GM19193 (cell line): Measurements from ENCODE around the gene TIMM17B.
A peak's percentile ranks its signal among the peaks of the same experiment; 100 is the strongest.

ENCODE experiments used
- POLR2A ChIP-seq: IDR thresholded peaks from 4 replicates; pipeline ENCODE4 v1.6.1; 2011; ENCODE audit not compliant: insufficient read depth, insufficient read length; ENCODE audit errors: extremely low read depth

The TIMM17B gene

DNA sequence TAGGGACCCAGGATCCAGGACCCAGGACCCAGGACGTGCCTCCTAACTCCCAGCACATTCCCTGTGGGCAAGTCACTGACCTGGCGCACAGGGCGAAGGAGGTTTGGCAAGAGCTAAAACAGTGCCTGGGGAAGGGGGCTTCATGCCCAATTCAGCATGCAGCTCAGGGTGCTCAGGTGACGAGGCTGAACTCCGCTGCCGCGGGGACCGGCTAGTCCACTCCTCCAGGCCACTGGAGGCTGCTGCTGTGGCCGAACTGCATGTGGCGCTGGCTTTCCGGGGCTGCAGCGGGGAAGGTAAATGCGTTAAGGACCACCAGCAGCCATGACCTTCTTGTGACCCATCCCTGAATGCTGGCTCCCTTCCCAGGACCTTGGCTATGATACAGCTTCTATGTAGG, 26.2 kb upstream of the TIMM17B start:
- TF ChIP-seq POLR2A: no peak

DNA sequence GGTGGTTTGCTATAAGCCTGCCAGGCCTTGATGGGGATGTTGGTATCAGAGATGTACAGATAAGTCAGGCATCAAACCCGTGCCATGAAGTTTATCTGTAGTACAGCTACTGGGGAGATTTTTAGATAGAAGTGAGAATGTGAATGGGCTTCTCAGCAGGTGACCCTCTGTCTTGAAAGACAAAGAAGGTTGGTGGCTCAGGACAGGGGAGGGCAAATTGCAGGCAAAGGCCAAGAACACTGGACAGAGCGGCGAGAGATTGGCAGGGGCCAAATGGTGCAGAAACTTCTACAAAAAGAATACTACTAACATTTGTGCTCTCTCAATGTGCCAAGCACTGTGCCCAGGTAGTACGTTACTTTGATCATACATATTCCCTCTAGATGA, 23.1 kb upstream of the TIMM17B start:
- TF ChIP-seq POLR2A: no peak

- no peak for TF ChIP-seq POLR2A
Observed at GRCh38 chrX:48919947-48920717, 22.6 kb upstream of the TIMM17B start.

- no peak for TF ChIP-seq POLR2A
Observed at GRCh38 chrX:48919360-48919841, 21.8 kb upstream of the TIMM17B start.

DNA sequence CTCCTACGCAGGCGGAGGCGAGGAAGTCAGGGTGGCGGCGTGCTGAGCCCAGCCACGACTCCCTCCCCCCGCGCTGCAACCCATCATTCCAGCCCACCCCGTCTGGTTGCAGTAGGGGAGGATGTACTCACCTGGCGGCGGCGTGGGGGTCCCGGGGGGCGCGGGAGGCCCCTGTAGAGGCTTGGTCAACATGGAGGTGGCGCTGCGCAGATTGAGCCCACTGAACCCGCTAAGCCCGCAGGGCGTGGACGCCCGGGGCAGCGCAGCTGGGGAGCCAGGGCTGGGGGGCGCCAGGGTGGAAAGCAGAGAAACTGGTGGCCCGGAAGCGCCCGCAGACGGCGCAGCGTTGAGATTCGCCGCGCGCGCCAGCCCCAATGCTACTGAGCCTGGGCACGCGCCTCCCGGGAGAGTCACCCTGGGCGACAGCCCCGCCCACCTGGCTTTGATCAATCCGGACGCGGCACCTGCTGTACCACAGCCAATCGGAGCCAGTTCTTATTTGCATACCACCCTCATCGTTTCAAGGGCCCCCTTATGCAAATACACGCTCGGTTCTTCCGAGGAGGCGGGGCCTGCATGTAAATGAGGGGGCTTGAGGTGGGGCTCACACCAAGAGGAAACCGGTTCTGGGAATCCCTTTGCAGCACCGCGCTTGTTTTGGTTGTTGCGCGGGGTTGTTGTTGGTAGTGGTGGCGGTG, 21.2 kb upstream of the TIMM17B start, which contains the start of gene PIM2:
TSS of gene PIM2 (minus strand) at position 382 of the 698 bp plus-strand sequence. CDS start at position 192, 190 bp downstream.
- TF ChIP-seq POLR2A: peak; percentile 98

- no peak for TF ChIP-seq POLR2A
Observed at GRCh38 chrX:48918301-48918642, 20.7 kb upstream of the TIMM17B start.

- TF ChIP-seq POLR2A: no peak
Observed at GRCh38 chrX:48917139-48918001, 19.8 kb upstream of the TIMM17B start.

- no peak for TF ChIP-seq POLR2A
Observed at GRCh38 chrX:48914593-48915493, 17.3 kb upstream of the TIMM17B start.

GRCh38 chrX:48913605-48914366, 16.2 kb upstream of the TIMM17B start:
- no peak for TF ChIP-seq POLR2A

GRCh38 chrX:48911412-48912182, 14.0 kb upstream of the TIMM17B start, which contains the start of gene SLC35A2:
Gene SLC35A2 (minus strand): TSS chrX:48911646. CDS start chrX:48911636, 10 bp downstream.
- TF ChIP-seq POLR2A: peak; percentile 78

DNA sequence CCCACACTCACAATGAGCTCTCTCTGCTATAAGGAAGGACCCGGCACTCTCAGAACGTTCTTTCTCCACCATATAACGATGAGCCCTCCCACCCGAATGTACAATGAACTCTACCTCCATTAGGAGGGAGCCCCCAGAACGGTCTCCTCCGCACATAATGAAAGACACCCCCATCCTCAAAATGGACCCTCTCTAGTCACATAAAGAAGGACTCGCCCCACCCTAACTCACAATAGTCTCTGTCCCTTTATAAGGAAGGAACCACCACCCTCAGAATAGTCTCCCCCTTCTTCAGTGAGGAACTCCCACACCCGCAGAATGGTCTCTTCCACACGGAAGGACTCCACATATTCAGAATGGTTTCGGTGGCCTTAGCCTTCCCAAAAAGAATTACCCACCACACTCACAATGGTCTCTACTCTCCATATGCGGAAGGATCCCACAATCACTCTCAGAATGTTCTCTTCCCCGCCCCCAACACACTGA, 13.4 kb upstream of the TIMM17B start:
- no peak for TF ChIP-seq POLR2A

GRCh38 chrX:48909703-48910294, 12.2 kb upstream of the TIMM17B start:
- no peak for TF ChIP-seq POLR2A
